ENCODE measurements around the gene S100A3. TPM values are rescaled to one million over a fixed set of nuclear protein-coding genes. Genes with fewer than 3 reads are reported as not detected.
"Not testable (repeated sequence)": the region's sequence is repeated elsewhere in the genome, so short reads cannot be mapped to it uniquely, and the experiment has no call there.

The S100A3 gene
- polyA plus RNA-seq, 4 donors: 0.18 to 0.39 (median 0.22) TPM

DNA sequence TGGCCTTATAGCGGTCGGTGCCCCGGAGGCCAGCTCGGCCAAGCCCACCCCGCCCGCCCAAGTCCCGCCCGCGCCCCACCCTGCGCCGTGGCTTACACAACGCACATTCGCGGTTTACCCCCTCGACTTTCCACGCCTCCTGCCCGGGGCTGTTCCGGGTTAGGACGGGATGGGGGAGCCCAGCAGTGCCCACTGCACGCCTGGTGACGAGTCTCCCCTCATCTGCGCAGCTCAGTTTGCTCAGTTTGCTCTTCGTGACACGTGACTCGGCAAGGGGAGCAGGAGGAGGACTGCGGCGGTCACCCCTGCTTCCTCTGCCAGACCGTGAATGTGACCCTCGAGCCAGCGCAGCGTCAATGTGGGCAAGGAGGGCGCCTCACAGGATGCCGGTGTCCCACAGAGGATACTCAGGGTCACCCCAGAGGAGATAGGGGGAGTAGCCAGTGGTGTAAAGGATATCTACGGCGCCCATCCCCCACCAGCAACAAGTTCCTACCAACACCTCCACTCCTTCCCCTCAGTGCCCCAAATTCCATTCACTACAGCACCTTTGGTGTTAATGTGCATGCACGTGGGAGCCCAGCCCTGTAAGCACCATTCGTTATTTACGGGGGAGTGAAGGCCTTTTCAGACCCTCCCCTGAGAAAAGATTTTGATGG, 12.9 kb downstream of the S100A3 start:
- no peak for DNase-seq (ENCODE audit: low read depth in 4 of 4, low spot score in 3 of 4)

DNA sequence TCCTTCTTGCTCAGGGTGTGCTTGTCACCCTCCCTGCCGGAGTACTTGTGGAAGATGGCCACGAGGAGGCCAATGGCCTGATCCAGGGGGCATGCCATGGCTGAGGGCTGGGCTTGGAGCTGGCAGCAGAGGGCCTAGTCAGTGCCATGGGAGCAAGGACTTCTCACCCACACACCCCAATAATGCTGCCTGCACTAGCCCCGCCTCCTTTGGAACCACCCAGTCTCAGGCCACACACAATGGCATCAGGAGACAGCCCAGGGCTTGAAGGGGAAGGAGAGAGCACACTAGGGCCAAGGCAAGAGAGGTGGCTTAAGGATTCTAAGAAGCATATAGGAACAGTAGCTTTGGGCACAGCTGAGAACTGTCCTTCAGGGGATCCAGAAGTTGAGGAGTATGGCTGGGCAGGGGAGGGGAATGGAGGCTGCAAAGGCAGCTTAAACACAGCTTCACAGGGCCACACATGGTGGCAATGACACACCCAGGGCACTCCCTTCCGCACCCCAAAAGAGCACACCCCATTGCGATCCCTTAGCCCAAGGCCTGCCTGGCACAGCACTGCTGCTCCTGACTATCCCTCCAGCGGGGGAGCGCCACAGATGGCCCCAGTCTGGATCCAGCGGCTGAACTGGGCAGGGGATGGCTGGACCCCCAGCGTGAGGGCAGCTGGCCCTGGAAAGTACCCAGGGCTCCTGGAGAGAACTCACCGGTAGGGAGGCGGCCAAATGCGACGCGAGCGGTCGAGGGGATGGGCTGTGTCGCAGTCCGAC, 13.6 kb downstream of the S100A3 start, which contains the start of gene S100A6:
S100A6 (minus strand) TSS at position 750 of the 770 bp plus-strand sequence; CDS start at position 98, 652 bp downstream.
- no peak for DNase-seq (ENCODE audit: low read depth in 4 of 4, low spot score in 3 of 4)

DNA sequence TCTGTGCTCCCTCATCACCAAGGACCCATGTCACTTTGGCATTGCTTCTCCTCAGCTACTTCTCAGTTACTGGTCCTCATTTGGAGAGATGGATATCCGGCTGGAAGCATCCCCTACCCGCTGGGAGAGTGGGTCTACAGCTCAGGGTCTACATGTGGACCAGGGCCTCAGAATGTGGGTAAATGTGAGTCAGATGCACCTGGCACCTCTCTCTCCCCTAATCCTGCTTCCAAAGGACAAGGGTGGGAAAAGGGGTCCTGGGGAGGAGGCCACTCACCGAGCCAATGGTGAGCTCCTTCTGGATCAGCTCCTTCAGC, 14.2 kb downstream of the S100A3 start:
- no peak for DNase-seq (ENCODE audit: low read depth in 4 of 4, low spot score in 3 of 4)

DNA sequence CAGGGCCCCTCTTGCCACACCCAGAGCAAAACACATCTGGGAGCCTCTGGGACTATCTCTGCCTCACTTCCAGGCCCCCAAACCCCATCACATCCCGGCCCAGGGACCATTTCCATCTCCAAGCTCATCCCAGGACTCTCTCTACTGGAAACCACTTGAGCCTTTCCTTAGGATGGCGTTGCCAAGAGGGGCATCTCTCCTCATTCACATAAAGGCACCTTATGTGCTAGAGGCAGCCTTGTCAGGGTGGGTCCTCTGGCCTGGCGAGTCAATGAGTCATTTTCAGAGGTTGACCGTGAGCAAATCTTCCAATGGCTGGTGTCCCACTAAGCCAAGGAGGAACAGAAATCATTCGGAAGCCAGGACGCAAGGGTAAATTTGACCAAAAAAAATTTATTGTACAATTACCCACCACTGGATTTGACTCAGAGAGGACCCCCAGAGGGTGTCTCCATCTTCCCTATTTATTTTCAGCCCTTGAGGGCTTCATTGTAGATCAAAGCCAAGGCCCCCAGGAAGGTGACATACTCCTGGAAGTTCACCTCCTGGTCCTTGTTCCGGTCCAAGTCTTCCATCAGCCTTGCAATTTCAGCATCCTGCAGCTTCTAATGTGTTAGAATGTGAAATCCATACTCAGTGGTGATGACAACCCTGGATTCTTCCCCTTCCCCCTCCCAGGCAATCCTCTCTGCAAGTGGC, 14.7 kb downstream of the S100A3 start:
- DNase-seq (ENCODE audit: low read depth in 4 of 4, low spot score in 3 of 4): no peak

DNA sequence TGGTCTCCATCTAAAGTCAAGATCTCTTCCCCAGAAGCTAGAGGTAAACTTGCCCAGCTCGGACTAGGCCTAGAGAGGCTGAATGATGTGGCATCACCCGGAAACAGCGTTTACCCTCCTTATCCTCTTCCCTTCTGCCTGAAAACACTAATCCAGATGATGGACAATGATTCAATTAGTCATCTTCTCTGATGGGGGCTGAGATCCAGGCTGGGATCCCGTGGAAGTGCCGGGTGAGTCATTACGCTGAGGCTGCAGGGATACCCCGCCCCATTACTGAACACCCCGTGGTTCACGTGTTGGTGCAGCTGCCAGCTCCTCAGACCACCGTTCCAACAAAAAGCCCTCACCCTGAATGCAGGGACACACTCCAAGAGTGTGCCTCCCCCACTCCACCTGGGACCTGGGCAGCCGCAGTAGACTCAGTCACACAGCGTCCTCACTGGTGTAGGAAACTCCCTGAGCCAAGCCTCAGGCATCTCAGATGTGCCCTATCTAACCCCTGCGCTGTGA, 15.3 kb downstream of the S100A3 start:
- no peak for DNase-seq (ENCODE audit: low read depth in 4 of 4, low spot score in 3 of 4)

DNA sequence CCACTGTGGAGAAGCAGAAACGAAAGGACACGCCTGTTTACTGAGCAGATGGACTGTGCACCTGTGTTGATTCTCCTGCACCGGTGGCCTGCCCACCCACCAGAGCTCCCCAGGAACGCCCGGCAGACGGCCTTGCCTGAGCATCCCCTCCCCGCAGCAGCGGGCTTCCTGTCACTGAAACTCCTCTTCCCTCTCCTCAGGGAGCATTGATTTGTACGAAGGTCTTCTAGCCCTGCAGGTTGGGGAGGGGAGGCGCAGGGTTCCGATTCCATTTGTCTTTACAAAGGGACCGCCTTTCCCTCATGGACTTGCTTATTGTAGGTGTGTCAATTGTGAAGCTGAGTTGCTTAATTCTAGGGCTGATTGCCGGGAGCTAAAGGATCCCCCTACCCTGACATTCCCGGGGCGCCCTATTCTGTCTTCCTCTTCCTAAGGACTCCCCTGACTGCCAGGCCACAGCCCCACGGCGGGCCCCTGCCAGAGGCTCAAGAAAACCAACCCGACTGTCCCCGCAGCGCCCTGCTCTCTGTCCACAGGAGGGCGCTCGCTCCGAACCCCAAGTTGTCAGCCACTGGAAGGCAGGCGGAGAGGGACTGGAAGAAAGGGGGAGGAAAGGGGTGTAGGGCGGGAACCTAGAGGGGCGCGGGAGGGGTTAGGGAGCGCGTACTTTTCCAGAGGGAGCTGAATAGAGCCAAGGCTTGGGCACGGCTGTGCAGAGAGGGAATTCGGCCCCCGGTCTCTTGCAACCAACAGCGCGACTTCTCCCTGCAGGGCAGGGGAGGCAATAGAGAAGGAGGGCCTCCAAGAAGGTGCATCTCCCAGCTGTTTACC, 16.1 kb downstream of the S100A3 start:
- DNase-seq (ENCODE audit: low read depth in 4 of 4, low spot score in 3 of 4): peak in 3 of 4 donors; percentile 67 to 72 (median 69)

DNA sequence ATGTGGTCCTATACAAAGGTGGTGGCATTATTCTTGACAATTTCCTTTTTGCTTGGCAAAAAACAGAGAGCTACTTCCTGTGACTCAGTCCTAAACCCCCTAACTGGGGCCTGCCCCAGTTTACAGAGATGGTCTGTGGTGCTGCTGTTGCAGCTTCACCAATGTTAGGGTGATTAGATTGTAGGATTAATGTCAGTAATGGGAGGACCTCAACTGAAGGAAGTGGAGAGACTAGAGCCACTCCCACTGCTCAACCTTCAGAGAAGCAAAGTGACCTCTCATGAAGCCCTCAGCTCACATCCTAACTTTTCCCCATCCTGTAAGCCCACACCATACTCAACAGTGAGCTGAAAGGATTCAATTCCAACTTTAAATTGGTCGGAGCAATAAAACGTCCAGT, 16.9 kb downstream of the S100A3 start:
- no peak for DNase-seq (ENCODE audit: low read depth in 4 of 4, low spot score in 3 of 4)

DNA sequence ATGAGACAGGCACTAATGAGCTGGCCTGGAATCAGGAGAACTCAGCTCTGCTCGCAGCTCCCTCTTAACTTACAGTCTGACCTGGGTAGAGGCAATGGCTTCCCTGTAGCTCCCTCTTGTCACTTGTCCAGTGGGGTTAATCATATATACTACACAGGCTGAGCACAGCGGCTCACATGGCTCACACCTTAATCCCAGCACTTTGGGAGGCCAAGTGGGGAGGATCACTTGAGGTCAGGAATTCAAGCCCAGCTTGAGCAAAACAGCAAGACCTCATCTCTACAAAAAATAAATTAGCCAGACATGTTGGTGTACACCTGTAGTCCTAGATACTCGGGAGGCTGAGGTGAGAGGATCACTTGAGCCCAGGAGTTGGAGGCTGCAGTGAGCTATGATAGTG, 17.4 kb downstream of the S100A3 start:
- DNase-seq (ENCODE audit: low read depth in 4 of 4, low spot score in 3 of 4): no peak

DNA sequence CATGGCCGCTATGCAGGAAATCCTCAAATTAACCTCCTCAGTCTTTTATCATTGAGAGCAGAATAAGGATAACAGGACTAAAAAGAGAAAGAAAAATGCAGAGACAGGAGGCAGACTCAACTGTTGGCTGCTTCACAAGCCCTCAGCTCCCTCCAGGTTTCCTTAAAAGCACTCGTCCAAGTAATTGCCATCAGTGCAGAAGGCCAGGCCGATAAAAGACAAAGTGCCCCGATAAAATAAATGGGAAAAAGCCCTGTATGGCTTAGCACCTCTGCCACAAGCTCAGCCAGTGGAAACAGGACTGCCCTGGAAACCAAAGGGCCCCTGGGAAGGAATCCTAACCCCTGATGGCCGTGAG, 21.4 kb downstream of the S100A3 start:
- DNase-seq (ENCODE audit: low read depth in 4 of 4, low spot score in 3 of 4): no peak

DNA sequence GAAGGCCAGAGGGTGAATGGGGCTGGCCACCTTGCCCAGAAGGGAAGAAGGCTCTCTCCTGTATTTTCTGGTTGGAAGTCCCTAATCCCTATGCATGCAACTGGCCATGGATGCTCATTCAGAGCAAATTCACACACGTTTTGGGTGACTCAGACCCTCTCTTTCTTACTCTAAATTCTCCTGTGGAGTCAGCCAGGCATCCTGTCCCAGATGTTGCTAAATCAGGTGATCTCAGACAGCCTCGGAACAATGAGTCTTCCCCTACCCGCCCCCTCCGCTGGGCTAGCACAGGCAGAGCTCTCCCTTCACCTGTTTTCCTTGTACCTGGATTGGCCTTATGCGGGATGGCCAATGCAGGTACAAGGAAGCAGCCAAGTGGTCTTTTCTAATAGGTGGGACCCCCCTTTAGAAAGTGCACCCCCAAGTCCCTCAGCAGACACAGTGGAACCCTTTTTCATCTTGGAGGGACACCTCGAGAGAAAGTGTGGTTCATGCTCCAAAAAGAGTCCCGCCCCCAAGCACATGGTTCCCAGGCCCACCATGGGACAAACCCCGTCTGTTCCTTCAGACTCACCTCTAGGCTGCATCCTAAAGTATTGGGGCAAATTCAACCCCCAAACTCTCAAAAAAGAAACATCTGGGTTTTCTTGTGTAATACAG, 21.9 kb downstream of the S100A3 start:
- no peak for DNase-seq (ENCODE audit: low read depth in 4 of 4, low spot score in 3 of 4)

DNA sequence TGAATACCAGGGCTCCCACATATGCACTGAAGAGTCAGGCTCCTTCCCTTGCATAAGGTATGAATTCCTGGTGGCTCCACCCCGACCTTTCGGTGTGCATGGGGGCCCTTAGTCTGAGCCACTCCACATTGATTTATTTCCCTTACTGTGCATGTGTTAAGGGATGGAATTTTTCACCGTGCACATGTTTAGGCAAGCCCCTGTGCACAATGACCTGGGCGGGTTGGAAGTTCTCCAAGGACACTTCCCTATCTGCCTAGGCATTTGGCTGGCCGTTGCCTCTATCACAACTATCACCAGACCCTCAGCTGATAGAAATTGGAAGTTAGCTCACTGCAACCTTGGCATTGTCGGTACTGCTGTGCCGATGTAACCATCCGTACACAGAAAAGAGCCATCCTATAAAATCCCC, 22.9 kb downstream of the S100A3 start:
- no peak for DNase-seq (ENCODE audit: low read depth in 4 of 4, low spot score in 3 of 4)

DNA sequence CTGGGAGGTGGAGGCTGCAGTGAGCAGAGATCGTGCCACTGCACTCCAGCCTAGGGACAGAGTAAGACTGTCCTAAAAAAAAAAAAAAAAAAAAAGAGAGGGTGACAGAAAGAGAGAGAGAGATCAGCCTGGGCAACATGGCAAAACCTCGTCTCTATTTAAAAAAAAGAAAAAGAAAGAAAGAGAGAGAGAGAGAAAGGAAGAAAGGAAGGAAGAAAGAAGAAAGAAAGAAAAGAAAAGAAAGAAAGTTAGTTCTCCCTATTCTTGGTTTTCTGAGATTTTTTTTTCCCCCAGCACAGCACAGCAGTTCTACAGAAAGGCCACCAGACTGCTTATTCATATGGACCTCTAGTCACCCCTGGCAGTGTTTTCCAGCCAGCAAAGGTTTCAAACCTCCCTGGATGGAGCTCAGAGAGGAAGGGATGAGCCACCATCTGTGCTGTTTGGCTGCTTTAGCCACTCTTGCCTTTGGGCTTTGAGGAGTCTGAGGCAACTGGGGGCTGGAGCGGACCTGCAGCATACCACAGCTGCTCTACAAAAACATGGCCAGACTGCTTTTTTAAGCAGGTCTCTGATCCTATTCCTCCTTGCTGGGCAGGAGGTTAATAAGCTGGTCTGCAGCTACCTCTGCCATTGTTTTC, 23.9 kb downstream of the S100A3 start:
- DNase-seq (ENCODE audit: low read depth in 4 of 4, low spot score in 3 of 4): no peak

DNA sequence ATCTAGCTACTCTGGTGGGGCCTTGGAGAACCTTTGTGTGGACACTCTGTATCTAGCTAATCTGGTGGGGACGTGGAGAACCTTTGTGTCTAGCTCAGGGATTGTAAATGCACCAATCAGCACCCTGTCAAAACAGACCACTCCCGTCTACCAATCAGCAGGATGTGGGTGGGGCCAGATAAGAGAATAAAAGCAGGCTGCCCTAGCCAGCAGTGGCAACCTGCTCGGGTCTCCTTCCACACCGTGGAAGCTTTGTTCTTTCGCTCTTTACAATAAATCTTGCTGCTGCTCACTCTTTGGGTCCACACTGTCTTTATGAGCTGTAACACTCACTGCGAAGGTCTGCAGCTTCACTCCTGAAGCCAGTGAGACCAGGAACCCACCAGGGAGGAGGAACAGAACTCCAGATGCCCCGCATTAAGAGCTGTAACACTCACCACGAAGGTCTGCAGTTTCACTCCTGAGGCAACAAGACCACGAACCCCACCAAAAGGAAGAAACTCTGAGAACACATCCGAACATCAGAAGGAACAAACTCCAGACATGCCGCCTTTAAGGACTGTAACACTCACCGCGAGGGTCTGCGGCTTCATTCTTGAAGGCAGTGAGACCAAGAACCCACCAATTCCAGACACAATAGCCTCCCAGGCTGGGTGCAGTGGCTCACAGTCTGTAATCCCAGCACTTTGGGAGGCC, 26.6 kb downstream of the S100A3 start:
- DNase-seq (ENCODE audit: low read depth in 4 of 4, low spot score in 3 of 4): not testable (repeated sequence)

DNA sequence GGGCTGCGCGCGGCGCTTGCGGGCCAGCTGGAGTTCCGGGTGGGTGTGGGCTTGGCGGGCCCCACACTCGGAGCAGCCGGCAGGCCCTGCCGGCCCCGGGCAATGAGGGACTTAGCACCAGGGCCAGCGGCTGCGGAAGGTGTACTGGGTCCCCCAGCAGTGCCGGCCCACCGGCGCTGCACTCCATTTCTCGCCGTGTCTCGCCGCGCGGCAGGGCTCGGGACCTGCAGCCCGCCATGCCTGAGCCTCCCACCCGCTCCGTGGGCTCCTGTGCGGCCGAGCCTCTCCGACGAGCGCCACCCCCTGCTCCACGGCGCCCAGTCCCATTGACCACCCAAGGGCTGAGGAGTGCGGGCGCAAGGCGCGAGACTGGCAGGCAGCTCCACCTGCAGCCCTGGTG, 27.2 kb downstream of the S100A3 start:
- DNase-seq (ENCODE audit: low read depth in 4 of 4, low spot score in 3 of 4): not testable (repeated sequence)

DNA sequence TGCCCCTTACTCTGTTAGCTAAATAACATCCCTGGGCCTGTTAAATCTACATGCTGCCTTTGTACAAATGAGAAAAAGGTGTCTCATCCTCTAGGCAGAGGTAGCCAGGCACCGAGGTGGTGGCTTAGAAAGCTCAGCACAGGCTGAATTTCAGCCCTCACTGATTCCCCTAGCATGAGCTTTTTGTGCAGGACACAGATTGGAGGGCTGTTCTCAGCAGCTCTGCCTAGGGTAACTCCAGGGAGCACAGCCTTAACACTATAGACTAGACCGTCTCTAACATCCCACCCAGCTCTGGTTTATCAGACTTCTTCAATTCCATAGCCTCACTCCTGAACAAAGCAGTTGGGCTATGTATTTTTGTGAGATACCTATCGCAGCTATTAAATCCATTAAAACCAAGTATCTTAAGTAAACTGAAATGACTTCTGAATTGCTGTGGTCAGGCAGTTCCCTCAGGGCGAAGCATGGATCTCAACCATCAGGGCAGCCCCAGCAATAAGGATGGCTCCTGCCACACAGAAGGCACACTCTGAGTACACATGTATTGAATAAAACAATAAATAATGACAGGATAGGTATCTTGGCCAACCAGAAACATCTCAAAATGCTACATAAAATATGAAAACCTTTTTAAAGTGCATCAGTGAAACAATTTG, 28.1 kb downstream of the S100A3 start:
- no peak for DNase-seq (ENCODE audit: low read depth in 4 of 4, low spot score in 3 of 4)

DNA sequence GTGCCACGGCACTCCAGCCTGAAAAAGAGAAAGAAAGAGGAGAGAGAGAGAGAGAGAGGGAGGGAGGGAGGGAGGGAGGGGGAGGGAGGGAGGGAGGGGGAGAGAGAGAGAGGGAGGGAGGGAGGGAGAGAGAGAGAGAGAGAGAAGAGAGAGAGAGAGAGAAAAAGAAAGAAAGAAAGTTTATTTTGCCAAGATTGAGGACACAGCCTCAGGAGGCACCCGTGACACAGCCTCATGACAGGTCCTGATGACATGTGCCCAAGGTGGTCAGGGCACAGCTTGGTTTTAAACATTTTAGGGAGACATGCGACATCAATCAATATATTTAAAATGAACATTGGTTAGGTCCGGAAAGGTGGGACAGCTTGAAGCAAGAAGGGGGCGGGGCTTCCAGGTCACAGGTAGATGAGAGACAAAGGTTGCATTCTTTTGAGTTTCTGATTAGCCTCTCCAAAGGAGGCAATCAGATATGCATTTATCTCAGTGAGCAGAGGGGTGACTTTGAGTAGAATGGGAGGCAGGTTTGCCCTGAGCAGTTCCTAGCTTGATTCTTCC, 28.8 kb downstream of the S100A3 start:
- DNase-seq (ENCODE audit: low read depth in 4 of 4, low spot score in 3 of 4): not testable (repeated sequence)

DNA sequence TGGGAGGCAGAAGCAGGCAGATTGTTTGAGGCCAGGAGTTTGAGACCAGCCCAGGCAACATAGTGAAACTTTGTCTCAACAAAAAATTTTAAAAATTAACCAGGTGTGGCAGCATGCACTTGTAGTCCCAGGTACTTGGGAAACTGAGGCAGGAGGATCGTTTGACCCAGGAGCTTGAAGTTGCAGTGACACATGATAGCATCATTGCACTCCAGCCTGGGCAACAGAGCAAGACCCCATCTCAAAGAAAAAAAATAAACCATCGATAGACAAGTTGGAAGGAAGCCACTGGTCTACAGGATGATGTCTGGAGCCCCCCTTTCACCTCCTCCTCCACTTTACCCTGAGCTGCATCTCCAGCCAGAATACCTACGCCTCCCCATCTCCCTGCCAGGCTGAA, 29.8 kb downstream of the S100A3 start:
- no peak for DNase-seq (ENCODE audit: low read depth in 4 of 4, low spot score in 3 of 4)

Measured in left renal pelvis (tissue), 4 donors.